ENCODE results near the gene SNUPN.
"Not testable (repeated sequence)": the region's sequence is repeated elsewhere in the genome, so short reads cannot be mapped to it uniquely, and the experiment has no call there.

SNUPN gene

GRCh38 chr15:75583701-75584100 is 41.8 kb downstream of the SNUPN start:
- no peak for DNase-seq (ENCODE audit: low read depth in 1 of 2, low spot score in 1 of 2)

GRCh38 chr15:75582943-75583342 is 42.6 kb downstream of the SNUPN start:
- not testable (repeated sequence) for DNase-seq (ENCODE audit: low read depth in 1 of 2, low spot score in 1 of 2)

- DNase-seq (ENCODE audit: low read depth in 1 of 2, low spot score in 1 of 2): peak; percentile 45 to 54
These were observed 46.3 kb downstream of the SNUPN start, which contains the start of gene PTPN9 for GRCh38 chr15:75578948-75579920. Gene PTPN9 (minus strand): TSS chr15:75579315. CDS start chr15:75578776, 539 bp downstream.

- DNase-seq (ENCODE audit: low read depth in 1 of 2, low spot score in 1 of 2): no peak
These were observed 47.2 kb downstream of the SNUPN start for GRCh38 chr15:75578173-75578947.

- no peak for DNase-seq (ENCODE audit: low read depth in 1 of 2, low spot score in 1 of 2)
These were observed 47.9 kb downstream of the SNUPN start for GRCh38 chr15:75577401-75578172.

- no peak for DNase-seq (ENCODE audit: low read depth in 1 of 2, low spot score in 1 of 2)
These were observed 51.7 kb downstream of the SNUPN start for GRCh38 chr15:75573648-75574384.

GRCh38 chr15:75570126-75570845 is 55.2 kb downstream of the SNUPN start:
- no peak for DNase-seq (ENCODE audit: low read depth in 1 of 2, low spot score in 1 of 2)

- DNase-seq (ENCODE audit: low read depth in 1 of 2, low spot score in 1 of 2): no peak
These were observed 60.2 kb downstream of the SNUPN start for GRCh38 chr15:75565062-75565970.

- no peak for DNase-seq (ENCODE audit: low read depth in 1 of 2, low spot score in 1 of 2)
These were observed 63.6 kb downstream of the SNUPN start for GRCh38 chr15:75561888-75562287.

GRCh38 chr15:75559360-75559759 is 66.2 kb downstream of the SNUPN start:
- DNase-seq (ENCODE audit: low read depth in 1 of 2, low spot score in 1 of 2): not testable (repeated sequence)

GRCh38 chr15:75558955-75559354 is 66.6 kb downstream of the SNUPN start:
- DNase-seq (ENCODE audit: low read depth in 1 of 2, low spot score in 1 of 2): not testable (repeated sequence)

- DNase-seq (ENCODE audit: low read depth in 1 of 2, low spot score in 1 of 2): no peak
These were observed 70.8 kb downstream of the SNUPN start for GRCh38 chr15:75554717-75555116.

- DNase-seq (ENCODE audit: low read depth in 1 of 2, low spot score in 1 of 2): no peak
These were observed 71.9 kb downstream of the SNUPN start for GRCh38 chr15:75553659-75554058.

GRCh38 chr15:75551091-75551490 is 74.4 kb downstream of the SNUPN start:
- no peak for DNase-seq (ENCODE audit: low read depth in 1 of 2, low spot score in 1 of 2)

Measured in activated CD4-positive, alpha-beta T cell treated with anti-CD3 and anti-CD28 coated beads, Interleukin-2, amount 50 U/mL, for 24 hours (primary cell).